HG02763 (cell line): ENCODE results near the gene ITPRIPL2.

ENCODE experiments used
- ATAC-seq: cut with Tn5 transposase; IDR thresholded peaks from one replicate; pipeline ENCODE4 v1.9.1; 2021; ENCODE audit warnings: mild to moderate bottlenecking, moderate library complexity; ENCODE audit not compliant: unreplicated experiment

The ITPRIPL2 gene

DNA sequence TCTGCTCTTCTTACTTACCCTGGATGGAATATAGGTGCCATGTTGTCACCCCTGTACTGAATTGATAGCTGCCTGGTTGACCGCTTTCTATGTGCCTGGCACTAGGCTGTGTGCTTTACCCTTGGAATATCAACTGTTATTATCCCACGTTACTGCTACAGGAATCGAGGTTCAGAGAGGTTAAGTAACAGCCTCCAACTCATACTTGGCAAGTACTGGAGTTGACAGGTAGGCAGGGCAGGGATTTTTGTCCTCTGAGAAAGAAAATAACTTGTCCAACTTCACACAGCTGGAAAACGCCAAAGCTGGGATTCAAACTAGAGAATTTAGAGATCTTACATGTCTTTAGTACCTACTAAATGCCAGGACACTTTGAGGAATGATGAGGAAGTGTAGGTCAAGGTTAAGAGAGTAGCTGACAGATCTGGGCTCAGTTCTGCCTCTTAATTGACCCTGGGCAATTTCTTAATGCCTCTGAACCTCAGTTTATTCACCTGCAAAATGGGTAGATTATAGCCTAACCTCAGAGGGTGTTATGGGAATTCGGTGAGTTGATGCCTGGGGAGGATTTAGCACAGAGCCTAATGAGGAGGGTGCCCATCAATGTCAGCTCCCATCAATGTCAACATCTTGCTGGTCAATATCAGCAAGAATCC, 25.8 kb downstream of the ITPRIPL2 start:
- no peak for ATAC-seq

DNA sequence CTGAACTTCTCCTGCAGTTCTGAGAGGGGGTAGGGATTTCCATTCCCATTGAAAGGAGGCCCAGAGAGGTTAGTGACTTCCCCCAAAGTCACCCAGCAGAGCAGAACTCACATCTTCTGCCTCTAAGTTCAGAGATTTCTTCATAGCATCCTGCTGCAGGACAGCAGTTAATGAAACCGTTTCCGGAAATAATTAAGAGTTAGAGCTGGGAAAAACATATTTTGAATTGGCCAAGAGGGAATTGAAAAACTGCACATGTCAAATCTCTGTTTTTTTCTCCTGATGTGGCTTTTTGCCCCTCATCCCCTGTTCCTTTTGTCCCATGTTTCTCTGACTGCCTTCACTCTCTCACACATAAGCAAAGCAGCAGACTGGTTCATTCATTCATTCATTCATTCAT, 26.6 kb downstream of the ITPRIPL2 start:
- no peak for ATAC-seq

DNA sequence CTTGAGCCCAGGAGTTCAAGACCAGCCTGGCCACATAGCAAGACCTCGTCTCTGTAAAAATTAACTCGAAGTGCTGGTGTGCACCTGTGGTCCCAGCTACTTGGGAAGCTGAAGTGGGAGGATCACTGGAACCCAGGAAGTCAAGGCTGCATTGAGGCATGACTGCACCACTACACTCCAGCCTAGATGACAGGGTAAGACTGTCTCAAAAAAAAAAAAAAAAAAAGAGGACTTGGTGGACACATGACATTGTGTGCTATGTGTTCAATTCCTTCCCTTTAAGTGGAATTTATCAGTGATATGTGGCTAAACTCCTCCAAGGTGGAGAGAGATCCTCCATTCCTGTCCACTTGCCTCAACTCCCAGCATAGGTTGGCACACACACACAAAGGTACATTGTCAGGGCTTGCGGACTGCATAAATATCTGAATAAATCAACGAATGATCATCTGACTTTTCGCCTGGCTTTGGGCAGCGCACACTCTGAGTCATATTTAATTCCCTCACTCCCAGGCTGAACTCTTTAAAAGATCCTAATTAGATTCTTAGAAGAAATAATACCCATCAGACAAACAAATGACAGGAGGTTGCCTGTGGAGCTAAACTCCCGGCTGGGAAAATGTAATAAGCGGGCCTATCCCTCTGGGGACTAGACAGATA, 29.3 kb downstream of the ITPRIPL2 start:
- no peak for ATAC-seq

DNA sequence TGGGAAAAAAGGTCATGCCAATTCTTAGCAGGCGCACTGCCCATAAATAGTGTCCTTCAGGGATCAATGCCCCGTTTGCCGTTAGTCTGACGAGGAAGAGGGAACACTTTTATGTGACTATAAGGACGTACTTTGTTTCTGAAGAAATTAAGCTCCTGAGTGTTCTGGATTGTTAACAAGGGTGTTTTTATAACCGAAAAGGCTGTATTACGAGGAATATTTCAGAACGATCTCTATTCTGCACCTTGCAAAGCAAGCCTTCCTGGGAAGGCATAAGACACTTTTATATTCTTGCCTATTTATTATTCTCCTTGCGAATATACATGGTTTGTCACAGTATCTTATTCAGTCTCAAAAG, 29.8 kb downstream of the ITPRIPL2 start:
- ATAC-seq: no peak

DNA sequence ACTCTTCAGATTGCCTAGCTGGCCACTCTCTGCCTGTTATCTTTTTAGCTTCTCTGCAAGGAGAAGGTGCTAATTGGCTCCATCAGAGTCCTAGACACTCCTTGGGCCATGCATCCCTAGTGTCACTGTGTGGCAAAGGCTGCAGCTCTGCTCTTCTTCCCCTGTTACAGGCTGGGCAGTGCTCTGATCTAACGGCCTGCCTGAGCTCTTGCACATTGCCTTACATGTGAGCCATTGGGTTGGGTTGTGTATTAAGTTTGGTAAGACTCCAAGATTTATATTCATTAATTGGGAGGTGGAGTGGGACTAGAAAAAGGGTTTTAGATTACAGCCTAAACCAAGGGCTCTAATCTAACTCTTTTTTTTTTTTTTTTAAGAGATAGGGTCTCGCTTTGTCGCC, 31.2 kb downstream of the ITPRIPL2 start:
- no peak for ATAC-seq

DNA sequence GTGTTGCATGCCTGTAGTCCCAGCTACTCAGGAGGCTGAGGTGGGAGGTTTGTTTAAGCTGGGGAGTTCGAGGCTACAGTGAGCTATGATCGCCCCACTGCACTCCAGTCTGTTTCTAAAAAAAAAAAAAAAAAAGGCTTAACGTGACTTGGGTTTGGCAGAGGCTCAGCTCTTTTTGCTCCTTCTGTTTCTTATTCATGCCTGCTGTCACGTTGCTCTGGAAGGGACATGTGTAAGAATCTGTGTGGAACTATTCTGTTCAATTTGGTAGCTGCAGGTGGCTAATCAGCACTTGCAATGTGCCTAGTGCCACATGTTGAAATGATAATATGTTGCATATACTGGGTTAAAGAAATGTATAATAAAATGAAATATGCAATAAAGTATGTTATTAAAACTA, 33.4 kb downstream of the ITPRIPL2 start:
- no peak for ATAC-seq

DNA sequence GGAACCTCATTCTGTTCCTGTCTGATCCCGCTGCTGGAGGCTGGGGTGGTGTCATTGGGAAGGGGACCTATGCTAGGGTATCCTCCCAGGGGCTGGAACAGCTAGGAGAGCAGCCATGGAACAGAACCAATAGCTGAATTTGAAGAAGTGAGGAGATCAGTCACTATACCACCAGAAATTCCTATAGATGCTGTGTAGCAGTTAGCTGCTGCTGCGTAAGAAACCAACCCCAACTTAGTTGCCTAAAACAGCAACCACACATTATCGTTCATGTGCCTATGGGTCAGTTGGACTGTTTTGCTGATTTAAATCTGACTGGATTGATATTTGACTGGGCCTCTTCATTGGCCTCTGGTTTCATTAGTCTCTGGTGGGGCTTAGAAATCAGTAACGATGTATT, 33.9 kb downstream of the ITPRIPL2 start:
- no peak for ATAC-seq

DNA sequence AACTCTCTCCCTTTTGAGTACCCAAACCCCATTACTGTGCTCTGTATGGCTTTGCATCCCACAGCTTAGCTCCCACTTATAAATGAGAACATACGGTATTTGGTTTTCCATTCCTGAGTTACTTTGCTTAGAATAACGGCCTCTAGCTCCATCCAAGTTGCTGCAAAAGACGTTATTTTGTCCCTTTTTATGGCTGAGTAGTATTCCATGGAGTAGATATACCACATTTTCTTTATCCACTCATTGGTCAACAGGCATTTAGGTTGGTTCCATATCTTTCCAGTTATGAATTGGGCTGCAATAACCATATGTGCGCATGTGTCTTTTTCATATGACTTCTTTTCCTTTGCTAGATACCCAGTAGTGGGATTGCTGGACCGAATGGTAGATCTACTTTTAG, 34.4 kb downstream of the ITPRIPL2 start:
- ATAC-seq: no peak

DNA sequence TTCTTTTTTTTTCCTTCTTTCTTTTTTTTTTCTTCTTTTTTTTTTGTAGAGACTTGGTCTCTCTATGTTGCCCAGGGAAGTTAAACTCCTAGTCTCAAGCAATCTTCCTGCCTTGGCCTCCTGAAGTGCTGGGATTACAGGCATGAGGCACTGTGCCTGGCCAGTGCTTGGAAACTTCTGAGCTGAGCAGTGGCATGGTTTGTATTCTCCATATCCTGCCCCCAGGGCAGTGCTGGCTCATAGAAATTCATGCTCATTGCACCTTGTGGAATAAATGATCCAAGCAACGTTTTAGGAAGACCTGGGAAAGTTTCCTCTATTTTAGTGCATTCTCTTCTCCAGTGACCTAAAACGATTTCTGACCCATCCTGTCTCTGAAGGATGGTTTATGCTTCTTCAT, 37.5 kb downstream of the ITPRIPL2 start:
- ATAC-seq: no peak

DNA sequence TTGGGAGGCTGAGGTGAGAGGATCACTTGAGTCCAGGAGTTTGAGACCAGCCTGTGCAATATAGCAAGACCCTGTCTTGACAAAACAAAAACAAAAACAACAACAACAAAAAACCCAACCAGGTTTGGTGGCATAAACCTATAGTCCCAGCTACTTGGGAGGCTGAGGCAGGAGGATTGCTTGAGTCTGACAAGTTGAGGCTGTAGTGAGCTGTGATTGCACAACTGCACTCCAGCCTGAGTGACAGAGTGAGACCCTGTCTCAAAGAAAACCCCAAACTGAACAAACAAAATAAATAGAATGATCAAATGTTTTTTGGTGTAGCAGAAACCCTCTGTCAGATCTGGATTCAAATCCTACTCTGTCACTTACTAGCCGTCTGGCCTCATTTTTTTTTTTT, 38.3 kb downstream of the ITPRIPL2 start:
- ATAC-seq: no peak

DNA sequence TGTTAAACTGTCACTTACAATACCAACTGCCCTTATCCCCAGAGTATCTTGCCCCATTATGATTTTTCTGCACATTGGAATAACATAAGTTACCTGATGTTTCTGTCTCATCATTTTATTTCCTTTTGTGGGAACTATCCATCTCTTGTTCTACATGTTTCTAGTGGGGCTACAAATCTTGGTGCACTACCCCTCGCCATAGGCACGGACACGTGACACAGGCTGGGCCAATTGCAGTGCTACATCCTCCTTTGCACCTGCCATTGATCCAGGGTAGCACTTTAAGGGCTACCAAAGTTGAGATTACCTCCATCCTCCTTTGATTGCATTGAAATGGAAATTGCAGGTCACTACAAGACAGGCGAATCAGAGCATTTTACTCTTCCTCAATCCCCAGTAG, 40.1 kb downstream of the ITPRIPL2 start:
- ATAC-seq: no peak

DNA sequence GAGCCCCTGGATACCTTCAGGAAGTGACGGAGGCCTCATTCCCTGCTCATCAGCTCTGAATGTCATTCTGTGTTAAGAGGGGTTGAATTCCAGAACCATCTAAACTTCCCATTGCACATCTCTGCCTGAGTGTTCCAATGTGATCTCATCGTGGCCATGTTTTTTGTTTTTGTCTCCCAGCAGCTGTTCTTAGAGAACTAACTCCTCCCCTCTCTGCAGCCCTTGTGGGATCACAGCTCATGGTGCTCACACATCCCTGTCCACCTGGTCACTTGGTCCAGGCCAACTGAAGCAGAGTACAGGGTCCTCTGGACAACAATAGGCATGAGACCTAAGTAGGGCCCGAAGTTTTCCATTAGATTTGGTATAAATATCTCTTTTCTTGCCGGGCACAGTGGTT, 48.3 kb downstream of the ITPRIPL2 start:
- ATAC-seq: no peak

DNA sequence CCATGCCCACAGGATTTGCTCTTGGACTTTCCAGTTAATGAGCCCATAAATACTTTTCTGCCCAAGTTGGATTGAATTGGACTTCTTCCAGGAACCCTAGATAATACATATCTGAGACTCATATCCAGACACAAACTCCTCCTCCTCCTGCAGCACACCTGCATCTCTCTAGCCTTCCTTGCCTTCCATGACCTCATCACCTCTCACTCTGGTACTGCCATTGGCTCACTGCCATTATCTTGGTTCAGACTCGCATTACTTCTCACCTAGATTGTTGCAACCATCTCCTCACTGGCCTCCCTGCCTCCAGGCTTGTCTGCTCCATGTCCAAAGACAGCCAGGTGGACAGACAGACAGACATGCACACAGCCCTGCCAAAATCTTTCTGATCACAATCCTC, 49.5 kb downstream of the ITPRIPL2 start:
- ATAC-seq: no peak

DNA sequence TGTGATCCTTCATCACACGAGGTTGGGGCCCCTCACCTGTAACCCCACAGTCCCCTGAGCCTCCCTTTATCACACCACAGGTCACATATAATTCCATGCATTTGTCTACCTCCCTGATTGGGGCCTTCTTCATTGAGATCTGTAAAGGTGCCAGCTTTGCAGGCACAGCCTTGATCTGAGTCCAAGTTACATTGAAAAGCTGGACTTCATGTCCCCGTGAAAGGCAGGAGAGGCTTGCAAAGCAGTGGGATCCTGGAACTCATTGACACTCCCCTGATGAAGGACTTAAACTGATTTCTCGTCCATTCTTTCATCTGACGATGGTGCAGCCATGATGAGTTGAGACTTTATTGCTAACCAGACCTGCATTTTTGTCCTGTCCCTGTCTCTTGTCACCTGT, 50.5 kb downstream of the ITPRIPL2 start:
- no peak for ATAC-seq

DNA sequence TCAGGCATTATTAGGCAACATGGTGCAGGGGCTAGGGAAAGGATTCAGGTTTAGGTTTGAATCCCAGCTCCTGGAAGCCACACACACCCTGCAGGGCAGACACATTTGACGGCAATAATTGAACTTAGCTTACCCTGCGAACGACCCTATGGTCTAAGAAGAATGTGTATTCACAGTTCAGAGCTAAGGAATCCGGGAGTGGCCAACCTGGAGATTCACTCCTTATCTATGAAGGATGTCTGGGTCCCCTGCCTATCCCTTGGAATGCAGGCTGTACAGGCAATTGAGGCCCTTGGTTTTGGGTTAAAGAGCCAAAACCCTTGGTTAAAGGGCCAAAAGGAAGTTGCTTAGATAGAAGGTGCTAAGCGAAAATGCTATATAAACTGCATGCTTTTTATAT, 51.3 kb downstream of the ITPRIPL2 start:
- ATAC-seq: no peak

DNA sequence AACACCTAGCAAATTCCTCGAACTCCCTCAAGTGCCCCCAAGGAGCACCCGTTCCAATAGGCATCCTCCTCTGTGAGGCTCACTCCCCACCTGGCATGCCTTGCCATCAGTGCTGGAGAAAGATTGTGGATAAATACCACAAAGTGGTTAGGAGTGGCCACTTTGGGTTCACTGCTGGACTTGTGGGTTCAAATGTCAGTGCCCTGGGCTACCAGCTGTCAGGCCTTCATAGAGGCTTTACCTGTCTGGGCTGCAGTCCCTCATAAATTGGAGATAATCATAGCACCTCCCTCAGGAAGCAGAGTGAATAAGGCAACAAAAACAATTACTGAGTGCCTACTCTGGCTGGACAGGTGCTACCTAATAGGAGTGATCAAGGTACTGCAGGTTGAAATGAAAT, 52.7 kb downstream of the ITPRIPL2 start:
- no peak for ATAC-seq

DNA sequence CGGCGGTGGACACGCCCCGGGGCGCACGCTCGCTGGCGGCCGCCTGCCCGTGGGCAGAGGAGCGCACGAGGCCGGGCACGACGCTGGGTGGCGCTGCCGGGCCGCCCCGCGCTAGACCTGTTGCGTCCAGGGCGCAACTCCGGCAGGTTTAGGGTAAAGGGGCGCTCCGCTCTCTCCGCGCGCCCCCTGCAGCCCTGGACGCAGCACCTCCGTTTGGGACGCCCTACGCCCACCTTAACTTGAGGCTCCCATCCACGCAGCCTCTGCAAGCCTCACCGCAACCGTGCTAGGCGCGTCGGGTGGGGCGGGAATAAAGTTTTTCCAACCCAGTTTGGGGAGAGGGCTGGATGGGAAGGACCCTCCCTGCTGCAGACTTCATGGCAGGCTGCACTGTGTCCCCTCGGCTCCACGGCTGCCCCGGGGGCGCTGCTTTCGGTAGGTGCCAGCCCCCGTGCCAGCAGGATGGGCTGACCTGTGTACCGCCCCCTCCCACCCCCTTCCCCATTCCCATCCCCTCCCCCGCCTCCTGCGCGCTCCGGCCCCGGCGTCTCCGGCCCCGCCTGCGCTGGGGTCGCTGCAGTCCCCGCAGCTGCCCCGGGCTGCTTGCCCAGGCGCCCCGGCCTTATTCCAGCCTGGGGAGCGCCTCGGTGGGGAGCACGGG, 54.1 kb downstream of the ITPRIPL2 start, which contains the start of gene SYT17:
SYT17 (plus strand) TSS at position 531 of the 661 bp plus-strand sequence. CDS start 407 bp downstream, outside the sequence.
- no peak for ATAC-seq

DNA sequence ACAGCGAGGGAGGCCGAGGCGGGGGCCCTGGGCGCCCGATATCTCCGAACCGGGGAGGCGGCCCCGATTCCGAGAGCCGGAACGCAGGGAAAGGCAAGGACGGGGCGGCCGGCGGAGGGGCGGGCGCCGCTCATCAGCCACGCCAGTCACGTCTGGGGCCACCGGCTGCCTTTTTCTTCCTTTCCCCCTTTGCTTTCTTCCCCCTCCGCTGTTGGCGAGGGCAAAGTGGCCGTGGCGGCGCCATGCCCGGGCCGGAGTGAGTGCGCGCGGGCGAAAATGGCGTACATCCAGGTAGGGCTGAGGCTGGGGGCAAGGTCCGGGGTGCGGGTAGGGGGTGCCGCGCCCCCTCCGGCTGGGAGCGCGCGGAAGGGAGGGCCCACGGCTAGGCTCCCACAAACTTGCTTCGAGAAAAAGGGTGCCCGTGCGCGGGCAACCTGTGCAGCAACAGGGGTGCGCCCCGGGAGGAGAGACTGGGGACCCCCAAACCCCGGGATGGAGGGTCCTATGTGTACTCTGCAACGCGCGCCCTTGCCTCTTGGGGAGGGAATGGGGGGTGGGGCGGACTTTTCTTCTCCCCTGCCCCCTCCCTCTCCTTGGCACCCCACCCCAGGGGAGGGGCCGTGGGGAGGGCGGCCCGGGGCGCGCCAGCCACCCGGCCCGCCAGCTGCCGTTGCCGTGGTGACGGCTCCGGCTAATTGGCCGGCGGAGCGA, 54.8 kb downstream of the ITPRIPL2 start:
- ATAC-seq: no peak

DNA sequence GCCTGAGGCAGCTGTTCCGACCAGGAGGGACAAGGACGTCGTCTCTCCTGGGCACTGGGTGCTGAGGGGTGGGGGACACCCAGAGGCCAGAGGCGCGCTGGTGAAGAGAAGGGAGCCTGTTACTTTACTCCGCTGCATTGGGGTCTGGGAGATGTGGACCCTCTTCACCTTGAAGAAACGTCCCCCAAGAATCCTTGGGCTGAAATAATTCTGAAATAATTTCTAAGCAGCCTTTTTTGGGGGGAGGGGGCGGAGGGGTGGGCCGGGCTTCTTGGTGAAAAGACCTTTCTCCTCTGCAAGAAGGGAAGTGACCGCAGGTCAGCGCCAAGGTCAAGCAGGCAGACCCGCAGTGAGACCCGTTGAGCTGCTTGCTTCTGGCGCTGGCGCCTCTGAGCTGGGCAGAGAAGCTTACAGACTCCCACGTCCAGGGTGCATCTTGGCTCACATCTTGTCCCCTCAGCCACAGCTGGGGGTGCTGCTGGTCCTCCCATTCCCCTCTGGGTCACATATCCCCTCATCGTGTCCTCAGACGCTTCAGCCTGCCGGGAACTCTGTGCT, 55.4 kb downstream of the ITPRIPL2 start:
- no peak for ATAC-seq

DNA sequence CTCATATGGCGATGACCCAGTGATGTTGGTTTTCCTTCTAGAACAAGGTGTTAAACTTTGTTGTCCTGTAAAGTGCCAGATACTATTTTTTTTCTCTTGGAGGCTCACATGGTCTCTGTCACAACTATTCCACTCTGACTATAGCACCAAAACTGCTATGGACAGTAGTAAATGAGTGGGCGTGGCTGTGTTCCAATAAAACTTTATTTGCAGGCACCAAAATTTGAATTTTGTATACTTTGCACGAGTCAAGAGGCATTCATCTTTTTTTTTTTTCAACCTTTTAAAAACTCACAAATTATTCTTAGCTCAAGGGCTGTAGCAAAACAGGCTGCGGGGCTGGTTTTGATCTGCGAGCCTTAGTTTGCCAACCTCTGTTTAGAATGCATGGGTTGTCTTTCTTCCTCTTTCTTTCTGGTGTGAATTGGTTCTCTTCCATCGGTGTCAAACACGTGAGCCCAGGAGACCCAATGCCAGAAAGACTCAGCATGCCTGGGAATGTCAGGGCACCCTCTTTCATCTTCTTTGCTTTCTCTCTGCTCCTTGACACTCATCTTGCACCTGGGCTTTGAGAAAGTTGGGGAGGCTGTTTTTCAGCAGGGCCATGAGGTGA, 56.4 kb downstream of the ITPRIPL2 start:
- no peak for ATAC-seq
